Gastrocnemius medialis (tissue), 4 donors: ENCODE data around the gene TNC. TPM values are rescaled to one million over a fixed set of nuclear protein-coding genes. Genes with fewer than 3 reads are reported as not detected.

Experiments used
- ATAC-seq, 2 donors: fragments of 150-250 bp; one replicate each; pipeline ENCODE4 v1.9.1; 2016
- DNase-seq, 2 donors: peaks; one replicate each; pipeline ENCODE4 v3.0.0-alpha.2; 2019
- H3K27ac ChIP-seq, 4 donors: fragments of 200-600 bp; sonication (generic); 1 replicate in 1 of 4; 2 replicates in 3 of 4; pipeline ENCODE4 v1.5.1; 2016 to 2018; ENCODE audit warnings: mild to moderate bottlenecking in 2 of 4, moderate library complexity in 1 of 4
- H3K27me3 ChIP-seq, 3 donors: fragments of 200-600 bp; sonication (generic) in 2 of 3; 1 replicate in 1 of 3; 2 replicates in 2 of 3; pipeline versions ENCODE4 v1.5.1 to v1.6.0; 2016 to 2019; ENCODE audit warnings: mild to moderate bottlenecking in 1 of 3, moderate library complexity in 1 of 3
- H3K36me3 ChIP-seq, 2 donors: fragments of 200-600 bp; sonication (generic) in 1 of 2; one replicate each; pipeline ENCODE4 v1.5.1; 2017 to 2018
- H3K4me1 ChIP-seq, 2 donors: fragments of 200-600 bp; sonication (generic) in 1 of 2; one replicate each; pipeline ENCODE4 v1.5.1; 2016 to 2017; ENCODE audit warnings: mild to moderate bottlenecking in 2 of 2
- H3K4me3 ChIP-seq, 4 donors: fragments of 200-600 bp; sonication (generic) in 3 of 4; 1 replicate in 1 of 4; 2 replicates in 3 of 4; pipeline ENCODE4 v1.5.1; 2016 to 2019; ENCODE audit warnings: mild to moderate bottlenecking in 2 of 4
- H3K9me3 ChIP-seq, 3 donors: fragments of 200-600 bp; sonication (generic) in 2 of 3; 1 replicate in 1 of 3; 2 replicates in 2 of 3; pipeline ENCODE4 v1.5.1; 2016 to 2019
- POLR2A ChIP-seq, 2 donors: fragments of 450-650 bp; IDR thresholded peaks; one replicate each; pipeline ENCODE4 v1.6.1; 2017; ENCODE audit warnings: antibody characterized with exemption in 2 of 2, mild to moderate bottlenecking in 2 of 2, moderate library complexity in 2 of 2
- in situ Hi-C, 4 donors: fragments of 200-750 bp; cut with MboI; loops; one replicate each; pipeline versions ENCODE4 v1.15.0 to v1.8.0; 2017; ENCODE audit warnings: low sequenced_read_pairs in 4 of 4
- intact Hi-C: fragments of 100-400 bp; cut with DNase I; formaldehyde crosslinking; loops from one replicate; pipeline ENCODE4 v1.15.1; 2023; ENCODE audit warnings: low total_unique reads
- total RNA-seq, 4 donors: library from RNA; depleted of rRNA; stranded (reverse); fragments of >200 nt; gene quantifications; one replicate each; pipeline versions ENCODE4 v1.1.0 to v1.2.3, GENCODE V29; 2016
- TF ChIP-seq, protein P1 (sequence below), 5 experiments: fragments of 450-650 bp in 3 of 5; fragments of 200-600 bp in 2 of 5; sonication (generic) in 2 of 5; IDR thresholded peaks in 4 of 5; conservative IDR thresholded peaks in 1 of 5; 1 replicate in 4 of 5; 2 replicates in 1 of 5; pipeline ENCODE4 v1.5.1; 2016 to 2019; ENCODE audit warnings: antibody characterized with exemption in 5 of 5, mild to moderate bottlenecking in 3 of 5, moderate library complexity in 3 of 5

The TNC gene
- total RNA-seq, 4 donors from 2014 or later = 4.3 to 17.6 (median 10.7) TPM; not detected in 1

DNA sequence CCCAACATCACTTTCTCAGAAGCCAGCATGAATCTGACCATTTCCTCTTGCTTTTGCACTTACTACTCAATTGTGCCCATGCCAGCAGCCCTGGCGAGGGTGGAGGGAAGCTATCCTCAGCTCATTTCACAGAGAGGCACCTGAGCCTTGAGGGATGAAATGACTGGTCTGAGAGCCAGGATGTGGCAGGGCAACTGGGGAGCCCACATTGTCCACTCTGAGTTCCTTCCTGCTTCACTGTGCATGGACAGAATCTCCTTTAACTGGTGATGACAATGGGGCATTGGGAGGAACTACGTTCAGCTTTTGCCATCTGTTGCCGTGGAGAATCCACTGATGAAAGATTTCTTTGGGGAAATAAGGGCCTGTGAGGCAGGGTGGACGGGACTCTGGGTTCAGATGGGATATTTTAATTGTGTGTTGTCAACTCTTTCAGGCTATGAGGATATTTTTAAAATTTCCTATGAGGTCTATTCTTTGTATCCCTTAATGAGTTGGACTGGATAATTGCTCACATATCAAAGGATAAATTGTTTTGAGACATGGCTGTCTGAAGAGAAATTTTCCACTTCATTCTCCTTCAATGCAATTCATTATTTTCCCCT, 78.3 kb downstream of the TNC start:
- DNase-seq (no peak), ATAC-seq (no peak)
- H3K4me3 ChIP-seq = no peak overlapping the region
- intact Hi-C loops = no loop called here
- no peaks in the 10 kb centered on the region for H3K36me3 ChIP-seq
- H3K27me3 ChIP-seq = no peaks in the 10 kb centered on the region
- TF ChIP-seq, protein P1, sequence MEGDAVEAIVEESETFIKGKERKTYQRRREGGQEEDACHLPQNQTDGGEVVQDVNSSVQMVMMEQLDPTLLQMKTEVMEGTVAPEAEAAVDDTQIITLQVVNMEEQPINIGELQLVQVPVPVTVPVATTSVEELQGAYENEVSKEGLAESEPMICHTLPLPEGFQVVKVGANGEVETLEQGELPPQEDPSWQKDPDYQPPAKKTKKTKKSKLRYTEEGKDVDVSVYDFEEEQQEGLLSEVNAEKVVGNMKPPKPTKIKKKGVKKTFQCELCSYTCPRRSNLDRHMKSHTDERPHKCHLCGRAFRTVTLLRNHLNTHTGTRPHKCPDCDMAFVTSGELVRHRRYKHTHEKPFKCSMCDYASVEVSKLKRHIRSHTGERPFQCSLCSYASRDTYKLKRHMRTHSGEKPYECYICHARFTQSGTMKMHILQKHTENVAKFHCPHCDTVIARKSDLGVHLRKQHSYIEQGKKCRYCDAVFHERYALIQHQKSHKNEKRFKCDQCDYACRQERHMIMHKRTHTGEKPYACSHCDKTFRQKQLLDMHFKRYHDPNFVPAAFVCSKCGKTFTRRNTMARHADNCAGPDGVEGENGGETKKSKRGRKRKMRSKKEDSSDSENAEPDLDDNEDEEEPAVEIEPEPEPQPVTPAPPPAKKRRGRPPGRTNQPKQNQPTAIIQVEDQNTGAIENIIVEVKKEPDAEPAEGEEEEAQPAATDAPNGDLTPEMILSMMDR (IDR thresholded peaks at IDR 0.05 in 4 of 5, conservative IDR thresholded peaks at IDR 0.05 in 1 of 5) = no peak
- no peak for TF ChIP-seq POLR2A (IDR thresholded peaks at IDR 0.05)
- H3K27ac ChIP-seq = no peak overlapping the region
- in situ Hi-C loops = no loop called here
- peaks cover 0 to 5% of the 10 kb centered on the region in 2 donors for H3K4me1 ChIP-seq
- H3K9me3 ChIP-seq = no peaks in the 10 kb centered on the region

DNA sequence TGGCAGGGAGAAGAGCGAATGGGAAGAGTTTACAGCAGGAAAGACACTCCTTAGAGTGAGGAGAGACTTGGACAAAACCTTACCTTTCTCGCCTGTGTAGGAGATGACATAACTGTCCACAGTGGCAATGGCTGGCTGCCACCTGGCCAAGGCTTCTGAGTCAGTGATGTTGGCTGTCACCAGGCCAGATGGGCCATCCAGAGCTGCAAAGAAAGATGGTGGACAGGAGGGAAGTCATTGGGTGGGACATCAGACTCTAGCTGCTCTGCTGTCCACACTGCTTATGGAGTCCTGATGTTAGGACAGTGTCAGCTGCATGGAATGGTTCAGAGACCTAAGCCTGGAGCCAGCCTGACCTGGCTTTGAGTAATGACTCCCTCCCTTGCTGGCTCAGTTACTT, 79.8 kb downstream of the TNC start:
- H3K4me1 ChIP-seq = peaks cover 0 to 5% of the 10 kb centered on the region in 2 donors
- H3K27ac ChIP-seq = no peak overlapping the region
- no peaks in the 10 kb centered on the region for H3K27me3 ChIP-seq
- no peak overlapping the region for H3K4me3 ChIP-seq
- no peaks in the 10 kb centered on the region for H3K9me3 ChIP-seq
- TF ChIP-seq, protein P1 (IDR thresholded peaks at IDR 0.05 in 4 of 5, conservative IDR thresholded peaks at IDR 0.05 in 1 of 5) = no peak
- no peak for TF ChIP-seq POLR2A (IDR thresholded peaks at IDR 0.05)
- in situ Hi-C loops (no loop called here), intact Hi-C loops (no loop called here)
- no peak for DNase-seq
- no peaks in the 10 kb centered on the region for H3K36me3 ChIP-seq
- no peak for ATAC-seq

DNA sequence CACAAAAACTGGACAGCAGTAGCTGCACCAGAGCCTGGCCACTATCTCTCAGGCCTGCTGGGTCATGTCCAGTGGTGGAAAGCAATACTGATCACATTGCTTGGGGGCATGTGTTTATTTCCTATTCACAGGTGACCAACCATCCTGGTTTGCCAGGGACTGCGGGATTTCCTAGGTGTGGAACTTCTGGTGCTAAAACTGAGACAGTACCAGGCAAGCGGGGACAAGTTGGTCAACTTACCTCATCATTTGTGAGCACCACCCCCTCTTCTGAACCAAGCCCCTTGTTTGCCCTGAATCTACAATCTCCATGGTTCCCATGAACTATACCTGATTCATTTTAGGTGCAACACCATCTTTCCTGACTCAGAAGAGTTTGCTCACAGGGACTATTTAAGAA, 81.3 kb downstream of the TNC start:
- Histone ChIP-seq H3K4me1 (peaks cover 0 to 5% of the 10 kb centered on the region in 2 donors), H3K9me3 (no peaks in the 10 kb centered on the region), H3K27me3 (no peaks in the 10 kb centered on the region), H3K27ac (no peak overlapping the region), H3K4me3 (no peak overlapping the region), H3K36me3 (no peaks in the 10 kb centered on the region)
- DNase-seq = no peak
- intact Hi-C loops (no loop called here), in situ Hi-C loops (no loop called here)
- no peak for ATAC-seq
- TF ChIP-seq POLR2A (IDR thresholded peaks at IDR 0.05) = no peak
- TF ChIP-seq, protein P1 (IDR thresholded peaks at IDR 0.05 in 4 of 5, conservative IDR thresholded peaks at IDR 0.05 in 1 of 5) = no peak

DNA sequence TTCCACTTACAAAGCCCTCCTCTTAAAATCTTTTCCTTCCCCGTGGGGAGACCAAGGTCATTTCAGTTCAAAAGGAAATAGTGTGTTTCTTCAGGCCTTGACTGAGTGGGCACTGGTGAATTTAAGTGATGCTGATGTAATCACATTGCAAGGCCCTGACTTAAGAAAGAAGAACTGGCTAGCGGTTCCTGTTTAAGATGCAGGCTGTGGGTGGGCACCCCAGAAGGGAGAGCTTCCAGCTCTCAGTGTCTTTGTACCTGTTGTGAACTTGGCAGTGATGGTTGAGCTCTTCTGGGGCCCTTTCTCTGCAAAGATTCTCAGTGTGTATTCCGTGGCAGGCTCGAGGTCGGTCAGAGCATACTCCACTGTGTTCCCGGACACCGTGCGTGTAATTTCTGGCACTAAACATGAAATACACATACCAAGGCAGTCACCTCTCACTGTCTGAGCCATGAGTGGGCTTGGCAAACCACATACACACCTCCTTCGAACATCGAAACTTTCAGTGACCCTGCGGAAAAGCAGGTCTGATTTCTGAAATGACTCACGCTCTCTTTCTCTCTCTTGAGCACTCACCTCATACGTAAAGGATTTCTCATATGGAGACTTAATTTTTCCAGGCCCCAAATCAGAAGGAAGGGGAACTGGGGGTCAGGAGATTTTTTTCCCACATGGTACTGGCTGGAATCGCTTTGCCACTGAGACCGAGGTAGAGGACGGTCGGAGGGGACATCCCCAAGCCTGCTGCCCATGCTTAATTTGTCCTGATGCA, 81.9 kb downstream of the TNC start:
- H3K4me3 ChIP-seq = no peak overlapping the region
- H3K4me1 ChIP-seq = peaks cover 0 to 5% of the 10 kb centered on the region in 2 donors
- DNase-seq (peak in 1 of 2 donors; percentile 9), ATAC-seq (peak in 1 of 2 donors; percentile 51)
- H3K36me3 ChIP-seq = no peaks in the 10 kb centered on the region
- no peaks in the 10 kb centered on the region for H3K9me3 ChIP-seq
- H3K27me3 ChIP-seq = no peaks in the 10 kb centered on the region
- in situ Hi-C loops = no loop called here
- intact Hi-C loops = no loop called here
- TF ChIP-seq, protein P1 (IDR thresholded peaks at IDR 0.05 in 4 of 5, conservative IDR thresholded peaks at IDR 0.05 in 1 of 5) = no peak
- TF ChIP-seq POLR2A (IDR thresholded peaks at IDR 0.05) = no peak
- H3K27ac ChIP-seq = peak overlapping the region in 1 of 4 donors; percentile 9
